ENCODE data around the gene ADAM8.

ADAM8 gene

DNA sequence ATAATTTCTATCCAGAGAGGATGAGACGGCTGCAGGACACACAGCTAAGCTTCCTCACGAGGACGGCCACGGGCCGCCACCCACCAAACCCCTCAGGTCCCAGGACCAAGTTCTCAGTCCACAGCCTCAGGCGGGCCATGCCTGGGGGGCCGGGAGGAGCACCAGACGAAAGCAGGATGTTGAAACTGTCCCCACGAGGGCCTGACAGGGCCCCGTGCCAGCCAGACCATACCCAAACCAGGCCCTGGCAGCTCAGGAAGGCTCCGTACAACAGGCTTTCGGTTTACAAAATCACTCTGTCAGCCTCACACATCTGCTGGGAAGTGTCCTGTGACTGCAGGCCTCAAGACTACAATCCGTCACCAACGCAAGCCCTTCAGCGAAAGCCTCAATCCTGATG is 17.5 kb upstream of the ADAM8 start:
- DNase-seq (ENCODE audit: extremely low spot score) = no peak

DNA sequence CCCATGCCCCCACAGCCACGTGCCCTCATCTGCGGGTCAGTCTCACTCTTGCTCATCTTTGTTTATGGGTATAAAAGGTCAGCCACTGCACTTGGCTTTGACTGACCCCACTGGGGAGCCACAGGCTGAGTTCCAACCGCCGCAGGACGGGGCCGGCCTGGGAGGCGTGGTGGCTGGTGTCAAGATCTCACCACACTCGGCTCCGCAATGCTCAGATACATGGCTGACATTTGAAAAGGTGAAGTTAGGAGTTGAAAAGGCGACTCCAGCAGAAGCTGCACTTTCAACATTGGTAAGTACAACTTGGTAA is 17.1 kb upstream of the ADAM8 start:
- ChIA-PET POLR2A (no interaction called here), CTCF (interaction anchor here (3.2 kb wide), 1 partner anchor 14 kb away, joined by 14 read pairs; no protein-coding TSS in a partner anchor)
- DNase-seq (ENCODE audit: extremely low spot score) = no peak
- TF ChIP-seq, protein P1, sequence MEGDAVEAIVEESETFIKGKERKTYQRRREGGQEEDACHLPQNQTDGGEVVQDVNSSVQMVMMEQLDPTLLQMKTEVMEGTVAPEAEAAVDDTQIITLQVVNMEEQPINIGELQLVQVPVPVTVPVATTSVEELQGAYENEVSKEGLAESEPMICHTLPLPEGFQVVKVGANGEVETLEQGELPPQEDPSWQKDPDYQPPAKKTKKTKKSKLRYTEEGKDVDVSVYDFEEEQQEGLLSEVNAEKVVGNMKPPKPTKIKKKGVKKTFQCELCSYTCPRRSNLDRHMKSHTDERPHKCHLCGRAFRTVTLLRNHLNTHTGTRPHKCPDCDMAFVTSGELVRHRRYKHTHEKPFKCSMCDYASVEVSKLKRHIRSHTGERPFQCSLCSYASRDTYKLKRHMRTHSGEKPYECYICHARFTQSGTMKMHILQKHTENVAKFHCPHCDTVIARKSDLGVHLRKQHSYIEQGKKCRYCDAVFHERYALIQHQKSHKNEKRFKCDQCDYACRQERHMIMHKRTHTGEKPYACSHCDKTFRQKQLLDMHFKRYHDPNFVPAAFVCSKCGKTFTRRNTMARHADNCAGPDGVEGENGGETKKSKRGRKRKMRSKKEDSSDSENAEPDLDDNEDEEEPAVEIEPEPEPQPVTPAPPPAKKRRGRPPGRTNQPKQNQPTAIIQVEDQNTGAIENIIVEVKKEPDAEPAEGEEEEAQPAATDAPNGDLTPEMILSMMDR (IDR thresholded peaks at IDR 0.05; ENCODE audit: control extremely low read depth, extremely low read depth, low read depth, missing control alignments) = no peak

More for the DNA sequence above, 17.5 kb upstream of the ADAM8 start:
- ChIA-PET CTCF (interaction anchor here (3.2 kb wide), 1 partner anchor 13 kb away, joined by 14 read pairs; no protein-coding TSS in a partner anchor), POLR2A (no interaction called here)
- TF ChIP-seq, protein P1 (IDR thresholded peaks at IDR 0.05; ENCODE audit: control extremely low read depth, extremely low read depth, low read depth, missing control alignments) = no peak

DNA sequence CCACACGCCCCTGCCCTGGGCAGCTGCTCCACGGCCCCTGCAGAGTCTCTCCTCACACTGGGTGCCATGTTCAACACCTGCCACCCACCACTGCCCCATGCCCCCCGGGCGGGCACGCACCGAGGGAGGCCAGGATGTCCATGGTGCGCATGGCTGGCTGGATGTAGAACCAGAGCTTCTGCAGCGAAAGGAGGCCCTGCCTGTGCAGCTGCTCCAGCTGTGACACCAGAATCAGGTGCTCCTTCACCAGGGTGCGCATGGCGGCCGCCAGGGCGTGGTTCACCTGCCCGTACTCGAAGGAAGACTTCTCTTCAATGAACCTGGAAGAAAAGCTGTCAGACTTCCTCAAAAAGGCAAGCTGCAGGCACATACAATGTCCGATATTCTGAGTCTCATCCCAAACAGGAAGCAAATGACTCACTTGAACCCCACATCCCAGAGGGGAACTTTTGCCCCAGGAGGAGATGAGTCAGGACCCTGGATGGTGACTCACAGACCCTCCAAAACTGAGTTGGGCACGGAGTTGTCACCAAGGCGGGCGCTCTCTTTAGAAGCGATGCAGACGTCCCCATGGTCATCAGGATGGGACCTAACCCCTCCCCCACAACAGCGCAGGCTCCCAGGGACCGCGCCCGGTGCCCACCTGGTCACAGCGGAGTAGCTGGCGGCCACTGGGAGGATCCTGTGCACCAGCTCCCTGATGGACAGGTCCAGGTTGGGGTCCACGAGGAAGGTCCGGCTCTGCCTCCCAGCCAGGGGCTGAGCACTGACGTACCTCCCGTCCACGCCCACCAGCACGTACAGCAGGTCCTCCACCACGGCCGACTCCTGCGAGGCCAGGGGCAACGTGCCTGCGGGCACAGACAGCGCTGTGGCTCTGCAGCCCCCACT is 16.5 kb upstream of the ADAM8 start:
- POLR2A ChIA-PET = no interaction called here
- DNase-seq (ENCODE audit: extremely low spot score) = no peak
- TF ChIP-seq, protein P1 (IDR thresholded peaks at IDR 0.05; ENCODE audit: control extremely low read depth, extremely low read depth, low read depth, missing control alignments) = no peak
- CTCF ChIA-PET = interaction anchor here (3.2 kb wide), 1 partner anchor 14 kb away, joined by 14 read pairs; no protein-coding TSS in a partner anchor

DNA sequence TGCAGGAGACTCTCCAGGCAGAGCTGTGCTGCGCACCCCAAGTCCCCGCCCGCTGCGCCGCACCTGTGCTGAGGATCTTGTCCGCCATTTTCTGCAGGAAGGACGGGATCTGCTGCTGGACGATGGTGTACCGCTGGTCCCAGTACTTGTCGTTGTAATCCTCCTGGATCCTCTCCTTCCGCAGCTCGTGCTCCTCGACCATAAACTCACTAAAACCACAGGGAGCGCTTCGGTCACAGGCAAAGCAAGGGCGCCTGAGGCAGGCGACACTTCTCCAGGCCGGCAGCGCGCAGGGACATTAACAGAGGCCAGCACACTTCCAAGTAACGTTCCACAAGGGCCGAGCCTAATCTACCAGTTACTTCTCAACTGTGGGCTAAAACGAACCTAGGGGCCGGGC is 13.1 kb upstream of the ADAM8 start:
- no peak for DNase-seq (ENCODE audit: extremely low spot score)
- TF ChIP-seq, protein P1 (IDR thresholded peaks at IDR 0.05; ENCODE audit: control extremely low read depth, extremely low read depth, low read depth, missing control alignments) = no peak
- ChIA-PET CTCF (no interaction called here), POLR2A (no interaction called here)

DNA sequence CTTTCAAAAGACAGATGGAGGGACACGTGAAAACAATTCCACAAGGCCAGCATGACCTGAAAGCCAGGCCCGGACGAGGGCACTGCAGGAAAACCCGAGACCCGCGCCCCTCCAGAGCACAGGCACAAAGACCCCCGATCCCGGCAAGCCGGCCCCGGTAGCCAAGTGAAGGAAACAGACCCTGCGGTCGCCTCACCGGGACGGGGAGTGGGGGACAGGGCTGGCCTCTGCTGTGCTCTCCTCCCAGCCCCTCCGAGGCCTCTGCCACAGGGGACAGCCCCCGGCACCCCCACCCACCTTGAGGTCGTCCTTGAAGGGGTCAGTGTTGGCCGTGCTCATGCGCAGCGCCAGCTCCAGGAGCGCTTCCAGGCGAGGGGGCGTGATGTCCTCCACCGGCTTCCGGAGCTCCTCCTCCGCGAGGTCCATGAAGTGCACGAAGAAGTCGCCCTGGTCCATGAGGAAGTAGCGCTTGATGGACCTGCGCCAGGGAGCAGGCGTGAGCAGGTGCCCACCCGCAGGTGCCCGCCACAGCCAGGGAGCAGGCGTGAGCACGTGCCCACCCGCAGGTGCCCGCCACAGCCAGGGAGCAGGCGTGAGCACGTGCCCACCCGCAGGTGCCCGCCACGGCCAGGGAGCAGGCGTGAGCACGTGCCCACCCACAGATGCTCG is 11.3 kb upstream of the ADAM8 start:
- TF ChIP-seq, protein P1 (IDR thresholded peaks at IDR 0.05; ENCODE audit: control extremely low read depth, extremely low read depth, low read depth, missing control alignments) = no peak
- CTCF ChIA-PET = interaction anchor here (1.4 to 2.3 kb wide), 2 partner anchors 10 to 20 kb away, joined by 5 to 10 read pairs; no protein-coding TSS in a partner anchor
- POLR2A ChIA-PET = no interaction called here
- no peak for DNase-seq (ENCODE audit: extremely low spot score)

DNA sequence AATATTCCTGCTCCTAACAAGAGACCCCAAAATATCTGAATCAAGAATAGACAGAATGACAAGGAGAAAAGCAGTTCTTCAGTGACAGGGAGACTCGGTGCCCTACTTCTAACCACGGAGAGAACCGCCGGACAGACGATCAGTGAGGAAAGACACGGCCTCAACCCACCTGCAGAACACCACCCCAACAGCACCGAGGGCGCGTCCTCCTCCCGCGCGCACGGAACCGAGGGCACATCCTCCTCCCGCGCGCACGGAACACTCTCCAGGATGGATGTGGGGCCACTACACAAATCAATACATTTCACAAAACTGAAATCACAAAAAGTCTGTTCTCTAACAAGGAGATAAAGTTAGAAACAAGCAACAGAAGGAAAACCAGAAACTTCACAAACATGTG is 9.7 kb upstream of the ADAM8 start:
- DNase-seq (ENCODE audit: extremely low spot score) = no peak
- CTCF ChIA-PET = interaction anchor here (1.0 to 2.3 kb wide), 3 partner anchors 11 to 21 kb away, joined by 3 to 10 read pairs (median 3); no protein-coding TSS in a partner anchor
- TF ChIP-seq, protein P1 (IDR thresholded peaks at IDR 0.05; ENCODE audit: control extremely low read depth, extremely low read depth, low read depth, missing control alignments) = no peak
- POLR2A ChIA-PET = no interaction called here

Measured in GM10248 (cell line).